ENCODE results near the gene FNDC3B.

DNA sequence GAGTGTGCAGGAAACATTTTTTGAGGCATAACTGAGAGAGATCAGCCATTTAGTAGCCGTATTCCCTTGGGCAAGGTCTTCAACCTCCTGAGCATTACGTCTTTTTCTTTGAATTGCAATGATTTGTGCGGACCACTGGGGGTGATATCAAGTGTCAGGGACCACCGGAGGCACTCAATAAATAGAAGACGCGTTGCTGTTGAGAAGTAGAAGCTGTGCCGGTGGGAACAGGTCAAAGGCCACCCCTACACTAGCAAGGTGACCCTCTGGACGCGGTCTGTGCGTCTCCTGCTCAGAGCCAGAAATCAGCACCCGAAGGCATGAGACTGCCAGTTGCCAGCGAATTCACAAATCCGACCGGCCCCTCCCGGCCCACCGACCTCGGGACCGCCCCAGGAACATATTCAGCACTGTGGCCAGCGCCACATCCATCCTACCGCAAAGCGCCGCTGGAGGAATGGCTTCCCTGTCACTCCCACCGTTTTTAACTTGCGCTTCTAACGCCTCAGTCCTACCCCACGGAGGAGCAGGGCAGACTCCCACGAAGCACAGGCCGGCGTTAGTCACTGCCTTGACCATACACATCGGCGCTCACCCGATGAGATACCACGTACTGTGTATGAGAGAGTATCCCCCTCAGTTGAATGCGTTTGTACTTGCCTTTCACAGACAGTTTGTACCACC lies 410.2 kb downstream of the FNDC3B start:
- no peak for TF ChIP-seq POLR2AphosphoS5 (IDR thresholded peaks at IDR 0.05; ENCODE audit: low read depth, low read length)
- no peak for TF ChIP-seq NRF1 (IDR thresholded peaks at IDR 0.05; ENCODE audit: low read depth, low read length)
- no peak for TF ChIP-seq GABPA (IDR thresholded peaks at IDR 0.05; ENCODE audit: borderline replicate concordance, insufficient read depth, low read length)
- no peak for TF ChIP-seq HDAC6 (IDR thresholded peaks at IDR 0.05; ENCODE audit: low read depth, low read length)
- TF ChIP-seq, protein P1, sequence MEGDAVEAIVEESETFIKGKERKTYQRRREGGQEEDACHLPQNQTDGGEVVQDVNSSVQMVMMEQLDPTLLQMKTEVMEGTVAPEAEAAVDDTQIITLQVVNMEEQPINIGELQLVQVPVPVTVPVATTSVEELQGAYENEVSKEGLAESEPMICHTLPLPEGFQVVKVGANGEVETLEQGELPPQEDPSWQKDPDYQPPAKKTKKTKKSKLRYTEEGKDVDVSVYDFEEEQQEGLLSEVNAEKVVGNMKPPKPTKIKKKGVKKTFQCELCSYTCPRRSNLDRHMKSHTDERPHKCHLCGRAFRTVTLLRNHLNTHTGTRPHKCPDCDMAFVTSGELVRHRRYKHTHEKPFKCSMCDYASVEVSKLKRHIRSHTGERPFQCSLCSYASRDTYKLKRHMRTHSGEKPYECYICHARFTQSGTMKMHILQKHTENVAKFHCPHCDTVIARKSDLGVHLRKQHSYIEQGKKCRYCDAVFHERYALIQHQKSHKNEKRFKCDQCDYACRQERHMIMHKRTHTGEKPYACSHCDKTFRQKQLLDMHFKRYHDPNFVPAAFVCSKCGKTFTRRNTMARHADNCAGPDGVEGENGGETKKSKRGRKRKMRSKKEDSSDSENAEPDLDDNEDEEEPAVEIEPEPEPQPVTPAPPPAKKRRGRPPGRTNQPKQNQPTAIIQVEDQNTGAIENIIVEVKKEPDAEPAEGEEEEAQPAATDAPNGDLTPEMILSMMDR (IDR thresholded peaks at IDR 0.05; ENCODE audit: control extremely low read depth in 1 of 3, insufficient read depth in 1 of 3, low read depth in 1 of 3, low read length in 3 of 3), result peak; percentile 7 to 20 (median 10); a peak in 3 of 4 replicates
- TF ChIP-seq, protein P2, sequence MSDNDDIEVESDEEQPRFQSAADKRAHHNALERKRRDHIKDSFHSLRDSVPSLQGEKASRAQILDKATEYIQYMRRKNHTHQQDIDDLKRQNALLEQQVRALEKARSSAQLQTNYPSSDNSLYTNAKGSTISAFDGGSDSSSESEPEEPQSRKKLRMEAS (IDR thresholded peaks at IDR 0.05), result peak; percentile 63
- TF ChIP-seq KDM5A (IDR thresholded peaks at IDR 0.05; ENCODE audit: low read length), result no peak
- TF ChIP-seq, protein P3, sequence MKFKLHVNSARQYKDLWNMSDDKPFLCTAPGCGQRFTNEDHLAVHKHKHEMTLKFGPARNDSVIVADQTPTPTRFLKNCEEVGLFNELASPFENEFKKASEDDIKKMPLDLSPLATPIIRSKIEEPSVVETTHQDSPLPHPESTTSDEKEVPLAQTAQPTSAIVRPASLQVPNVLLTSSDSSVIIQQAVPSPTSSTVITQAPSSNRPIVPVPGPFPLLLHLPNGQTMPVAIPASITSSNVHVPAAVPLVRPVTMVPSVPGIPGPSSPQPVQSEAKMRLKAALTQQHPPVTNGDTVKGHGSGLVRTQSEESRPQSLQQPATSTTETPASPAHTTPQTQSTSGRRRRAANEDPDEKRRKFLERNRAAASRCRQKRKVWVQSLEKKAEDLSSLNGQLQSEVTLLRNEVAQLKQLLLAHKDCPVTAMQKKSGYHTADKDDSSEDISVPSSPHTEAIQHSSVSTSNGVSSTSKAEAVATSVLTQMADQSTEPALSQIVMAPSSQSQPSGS (IDR thresholded peaks at IDR 0.05; ENCODE audit: low read length), result no peak
- no peak for TF ChIP-seq KDM1A (IDR thresholded peaks at IDR 0.05; ENCODE audit: borderline replicate concordance, low read length)
- no peak for TF ChIP-seq EZH2 (IDR thresholded peaks at IDR 0.05; ENCODE audit: low read depth, low read length, severe bottlenecking)
- TF ChIP-seq SIN3A (conservative IDR thresholded peaks at IDR 0.05 in 1 of 2, IDR thresholded peaks at IDR 0.05 in 1 of 2; ENCODE audit: low read depth in 1 of 2, low read length in 2 of 2), result peak; percentile 90 to 97; a peak in 3 of 4 replicates
- no peak for TF ChIP-seq SUZ12 (IDR thresholded peaks at IDR 0.05; ENCODE audit: low read length)
